Measurements from ENCODE around the gene SKAP1. TPM values are rescaled to one million over a fixed set of nuclear protein-coding genes. Genes with fewer than 3 reads are reported as not detected.

Gene SKAP1
- total RNA-seq, 4 donors from 2014 or later, result not detected

- in situ Hi-C loops (cut with MboI; ENCODE audit: low sequenced_read_pairs in 4 of 4), result loop anchor here in 1 of 4 donors (10.0 to 25.0 kb wide), 2 partner anchors 129 to 307 kb away; partner anchors contain the start of genes LRRC46, MRPL10 and SCRN2
- no peaks in the 10 kb centered on the region for H3K36me3 ChIP-seq
- DNase-seq (no peak), ATAC-seq (no peak)
- peaks cover 5 to 28% (median 16%) of the 10 kb centered on the region in 3 donors for H3K27me3 ChIP-seq
- H3K27ac ChIP-seq, result no peak overlapping the region
- no peaks in the 10 kb centered on the region for H3K9me3 ChIP-seq
- intact Hi-C loops (cut with DNase I; ENCODE audit: low total_unique reads), result no loop called here
- no peak overlapping the region for H3K4me3 ChIP-seq
- TF ChIP-seq POLR2A (IDR thresholded peaks at IDR 0.05), result no peak
- no peak for TF ChIP-seq CTCF (IDR thresholded peaks at IDR 0.05 in 4 of 5, conservative IDR thresholded peaks at IDR 0.05 in 1 of 5)
- H3K4me1 ChIP-seq, result no peaks in the 10 kb centered on the region
These were observed 285.8 kb downstream of the SKAP1 start for GRCh38 chr17:48144231-48144630.

GRCh38 chr17:48143629-48144028, 286.4 kb downstream of the SKAP1 start:
- peaks cover 0 to 23% (median 10%) of the 10 kb centered on the region in 3 donors for H3K27me3 ChIP-seq
- in situ Hi-C loops (cut with MboI; ENCODE audit: low sequenced_read_pairs in 4 of 4) (loop anchor here in 1 of 4 donors (10.0 to 25.0 kb wide), 2 partner anchors 129 to 306 kb away; partner anchors contain the start of genes LRRC46, MRPL10 and SCRN2), intact Hi-C loops (cut with DNase I; ENCODE audit: low total_unique reads) (no loop called here)
- H3K4me1 ChIP-seq, result no peaks in the 10 kb centered on the region
- TF ChIP-seq CTCF (IDR thresholded peaks at IDR 0.05 in 4 of 5, conservative IDR thresholded peaks at IDR 0.05 in 1 of 5) (no peak), POLR2A (IDR thresholded peaks at IDR 0.05) (no peak)
- H3K9me3 ChIP-seq, result no peaks in the 10 kb centered on the region
- DNase-seq (no peak), ATAC-seq (no peak)
- no peaks in the 10 kb centered on the region for H3K36me3 ChIP-seq
- no peak overlapping the region for H3K4me3 ChIP-seq
- no peak overlapping the region for H3K27ac ChIP-seq

- in situ Hi-C loops (cut with MboI; ENCODE audit: low sequenced_read_pairs in 4 of 4), result loop anchor here in 3 of 4 donors (5.0 to 25.0 kb wide), 4 partner anchors 55 to 303 kb away; partner anchors contain the start of genes LRRC46 (in 1 of the 3), MRPL10 (in 1 of the 3) and SCRN2 (in 1 of the 3)
- Histone ChIP-seq H3K36me3 (no peaks in the 10 kb centered on the region), H3K27me3 (peaks cover 0 to 11% (median 0%) of the 10 kb centered on the region in 3 donors), H3K4me3 (no peak overlapping the region), H3K27ac (no peak overlapping the region), H3K4me1 (no peaks in the 10 kb centered on the region), H3K9me3 (no peaks in the 10 kb centered on the region)
- intact Hi-C loops (cut with DNase I; ENCODE audit: low total_unique reads), result no loop called here
- no peak for TF ChIP-seq CTCF (IDR thresholded peaks at IDR 0.05 in 4 of 5, conservative IDR thresholded peaks at IDR 0.05 in 1 of 5)
- no peak for TF ChIP-seq POLR2A (IDR thresholded peaks at IDR 0.05)
- no peak for DNase-seq
- peak in 1 of 2 donors; percentile 36 for ATAC-seq
These were observed 290.1 kb downstream of the SKAP1 start for GRCh38 chr17:48139944-48140343.

- intact Hi-C loops (cut with DNase I; ENCODE audit: low total_unique reads) (no loop called here), in situ Hi-C loops (cut with MboI; ENCODE audit: low sequenced_read_pairs in 4 of 4) (loop anchor here in 3 of 4 donors (5.0 to 25.0 kb wide), 4 partner anchors 53 to 300 kb away; partner anchors contain the start of genes LRRC46 (in 1 of the 3), MRPL10 (in 1 of the 3) and SCRN2 (in 1 of the 3))
- Histone ChIP-seq H3K4me3 (no peak overlapping the region), H3K27ac (no peak overlapping the region), H3K27me3 (peaks cover 0 to 2% (median 0%) of the 10 kb centered on the region in 3 donors), H3K9me3 (no peaks in the 10 kb centered on the region), H3K36me3 (no peaks in the 10 kb centered on the region), H3K4me1 (no peaks in the 10 kb centered on the region)
- DNase-seq (no peak), ATAC-seq (no peak)
- TF ChIP-seq POLR2A (IDR thresholded peaks at IDR 0.05) (no peak), CTCF (IDR thresholded peaks at IDR 0.05 in 4 of 5, conservative IDR thresholded peaks at IDR 0.05 in 1 of 5) (no peak)
These were observed 292.4 kb downstream of the SKAP1 start for GRCh38 chr17:48137656-48138055.

Measured in gastrocnemius medialis (tissue), 4 donors.